ENCODE results near the gene GOLGA8R. TPM values are rescaled to one million over a fixed set of nuclear protein-coding genes. Genes with fewer than 3 reads are reported as not detected.

Gene GOLGA8R
- polyA plus RNA-seq, 5 donors = 9.7 to 13.7 (median 12.0) TPM

Other genes starting within 250 kb of the GOLGA8R start
- gene CHRFAM7A, start 20.7 kb downstream of the GOLGA8R start, polyA plus RNA-seq (ENCODE audit: insufficient read depth in 1 of 5, insufficient read length in 5 of 5, low replicate concordance in 1 of 5) = 1 to 10 TPM; 2.6 to 6.6 (median 4.1) TPM
- 1 to 10 TPM; 1.6 to 2.4 (median 1.9) TPM for gene GOLGA8Q, start 137.8 kb upstream of the GOLGA8R start, polyA plus RNA-seq (ENCODE audit: insufficient read depth in 1 of 5, insufficient read length in 5 of 5, low replicate concordance in 1 of 5)
- gene GOLGA8H, start 189.8 kb upstream of the GOLGA8R start, polyA plus RNA-seq (ENCODE audit: insufficient read depth in 1 of 5, insufficient read length in 5 of 5, low replicate concordance in 1 of 5) = 1 to 10 TPM; 1.2 to 2.5 (median 1.8) TPM

Data from right lung (tissue), 5 donors.